Metanephros (tissue), 1 donor: ENCODE results near the gene IGFL3. TPM values are rescaled to one million over a fixed set of nuclear protein-coding genes. Genes with fewer than 3 reads are reported as not detected.

ENCODE experiments used
- total RNA-seq: library from RNA; depleted of rRNA; stranded (reverse); fragments of >200 nt; gene quantifications from one replicate; pipeline ENCODE4 v1.2.3, GENCODE V29; 2014

The IGFL3 gene
- total RNA-seq, result not detected

GRCh38 chr19:46124638-46125115 lies at the start of gene IGFL3:
Gene IGFL3 (minus strand): TSS chr19:46124688. CDS start chr19:46124649, 39 bp downstream.

DNA sequence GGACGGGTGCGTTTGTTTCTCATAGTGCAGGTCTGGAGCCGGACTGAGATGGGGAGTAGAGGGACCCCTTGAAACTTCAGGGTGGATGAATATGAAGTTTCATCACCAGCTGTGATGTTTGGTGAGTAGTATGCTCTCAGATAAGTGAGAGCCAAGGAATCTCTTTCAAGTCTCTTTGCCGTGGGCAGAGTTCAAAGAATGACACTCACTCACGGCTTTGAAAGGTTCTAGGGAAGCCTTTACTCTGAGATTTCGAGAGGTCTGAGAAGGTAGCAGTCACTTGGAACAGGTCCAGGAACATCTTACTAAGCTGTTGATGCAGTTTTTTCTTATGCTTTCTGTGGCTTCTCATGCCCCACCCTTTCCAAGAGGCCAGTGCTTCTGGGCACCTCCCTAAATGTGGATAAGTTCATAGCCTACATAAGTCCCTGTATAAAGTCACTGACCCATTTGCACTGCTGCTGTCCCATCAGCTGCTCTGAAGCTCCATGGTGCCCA lies 23.4 kb upstream of the IGFL3 start, which contains the start of gene IGFL2:
IGFL2 (plus strand) TSS at position 448 of the 498 bp plus-strand sequence; CDS start at position 489, 41 bp downstream.

Other genes with a start within 250 kb of the IGFL3 start
- gene IRF2BP1, start 238.5 kb downstream of the IGFL3 start, total RNA-seq, result 42.9 TPM
- 3.8 TPM for gene MYPOP, start 222.1 kb downstream of the IGFL3 start, total RNA-seq
- not detected for gene NANOS2, start 209.9 kb downstream of the IGFL3 start, total RNA-seq
- gene NOVA2, start 150.8 kb downstream of the IGFL3 start, total RNA-seq, result 2.7 TPM
- 12.9 TPM for gene CCDC61, start 129.2 kb downstream of the IGFL3 start, total RNA-seq
- gene PGLYRP1, start 101.6 kb downstream of the IGFL3 start, total RNA-seq, result 9.9 TPM
- gene IGFL4, start 83.7 kb downstream of the IGFL3 start, total RNA-seq, result 0.58 TPM
- not detected for gene IGFL2, start 23.6 kb upstream of the IGFL3 start, total RNA-seq
- gene IGFL1, start 105.1 kb upstream of the IGFL3 start, total RNA-seq, result not detected
- 194 TPM for gene HIF3A, start 172.4 kb upstream of the IGFL3 start, total RNA-seq
- gene PPP5C, start 222.4 kb upstream of the IGFL3 start, total RNA-seq, result 66.6 TPM